SU-DHL-6 (cell line): ENCODE measurements around the gene MRE11.

Experiments
- CTCF ChIP-seq: fragments of 200-600 bp; sonication (generic); IDR thresholded peaks from one replicate; pipeline ENCODE4 v1.5.1; 2017; ENCODE audit warnings: antibody characterized with exemption, mild to moderate bottlenecking, low read length, moderate library complexity; ENCODE audit not compliant: insufficient read depth, poor library complexity, severe bottlenecking
- EZH2phosphoT487 ChIP-seq: fragments of 200-600 bp; sonication (generic), shearing (Covaris generic); conservative IDR thresholded peaks from 2 replicates; pipeline ENCODE4 v1.6.1; 2018; ENCODE audit warnings: mild to moderate bottlenecking, antibody characterized with exemption, low read length, moderate library complexity, mixed read lengths

- TF ChIP-seq CTCF (no peak), EZH2phosphoT487 (no peak)
These were observed 44.6 kb downstream of the MRE11 start for GRCh38 chr11:94449029-94449428.
